Subcutaneous adipose tissue (tissue), 4 donors: ENCODE measurements around the gene CCDC141. TPM values are rescaled to one million over a fixed set of nuclear protein-coding genes. Genes with fewer than 3 reads are reported as not detected.

Experiments
- total RNA-seq, 4 donors: library from RNA; depleted of rRNA; stranded (reverse); fragments of >200 nt; gene quantifications; one replicate each; pipeline ENCODE4 v1.1.0, GENCODE V29; 2016
- TF ChIP-seq, protein P1 (sequence below): fragments of 450-650 bp; IDR thresholded peaks from one replicate; pipeline ENCODE4 v1.5.1; 2016; ENCODE audit warnings: low read depth, mild to moderate bottlenecking, control low read depth, antibody characterized with exemption, moderate library complexity

Gene CCDC141
- total RNA-seq, 4 donors from 2014 or later = 5.4 to 26.4 (median 16.7) TPM

GRCh38 chr2:178787155-178787554 is 262.8 kb downstream of the CCDC141 start:
- TF ChIP-seq, protein P1, sequence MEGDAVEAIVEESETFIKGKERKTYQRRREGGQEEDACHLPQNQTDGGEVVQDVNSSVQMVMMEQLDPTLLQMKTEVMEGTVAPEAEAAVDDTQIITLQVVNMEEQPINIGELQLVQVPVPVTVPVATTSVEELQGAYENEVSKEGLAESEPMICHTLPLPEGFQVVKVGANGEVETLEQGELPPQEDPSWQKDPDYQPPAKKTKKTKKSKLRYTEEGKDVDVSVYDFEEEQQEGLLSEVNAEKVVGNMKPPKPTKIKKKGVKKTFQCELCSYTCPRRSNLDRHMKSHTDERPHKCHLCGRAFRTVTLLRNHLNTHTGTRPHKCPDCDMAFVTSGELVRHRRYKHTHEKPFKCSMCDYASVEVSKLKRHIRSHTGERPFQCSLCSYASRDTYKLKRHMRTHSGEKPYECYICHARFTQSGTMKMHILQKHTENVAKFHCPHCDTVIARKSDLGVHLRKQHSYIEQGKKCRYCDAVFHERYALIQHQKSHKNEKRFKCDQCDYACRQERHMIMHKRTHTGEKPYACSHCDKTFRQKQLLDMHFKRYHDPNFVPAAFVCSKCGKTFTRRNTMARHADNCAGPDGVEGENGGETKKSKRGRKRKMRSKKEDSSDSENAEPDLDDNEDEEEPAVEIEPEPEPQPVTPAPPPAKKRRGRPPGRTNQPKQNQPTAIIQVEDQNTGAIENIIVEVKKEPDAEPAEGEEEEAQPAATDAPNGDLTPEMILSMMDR = no peak

DNA sequence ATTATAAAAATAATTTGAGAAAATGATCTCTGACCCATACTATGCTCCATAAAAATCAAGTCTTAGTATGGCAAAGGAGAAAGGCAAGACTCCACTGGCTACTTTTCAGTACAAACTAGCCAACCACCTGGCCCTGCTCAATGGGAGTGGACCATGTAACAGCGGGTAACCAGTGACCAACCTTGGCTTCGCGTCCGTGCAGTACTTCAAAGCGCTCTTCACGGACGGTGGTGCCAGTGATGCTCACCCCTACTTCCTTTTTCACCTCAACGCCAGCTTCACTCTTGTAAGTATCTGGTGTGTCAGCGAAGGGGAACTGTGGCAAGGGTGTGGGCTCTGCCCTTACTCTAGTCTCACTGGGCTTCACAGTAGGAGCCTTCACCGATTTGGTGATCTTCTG is 266.0 kb downstream of the CCDC141 start:
- TF ChIP-seq, protein P1 = no peak

GRCh38 chr2:178782236-178782635 is 267.7 kb downstream of the CCDC141 start:
- TF ChIP-seq, protein P1 = no peak

Other genes with a start within 250 kb of the CCDC141 start
- 10 to 100 TPM in 3 of 4 donors, 1 to 10 TPM in 1; 9.3 to 59.8 (median 29.4) TPM for gene TTN, start 242.7 kb downstream of the CCDC141 start, total RNA-seq
- 100 to 1,000 TPM; 132 to 205 (median 137) TPM for gene SESTD1, start 214.7 kb upstream of the CCDC141 start, total RNA-seq